PFSK-1 (cell line): Measurements from ENCODE around the gene TEX55.

Experiments
- POLR2AphosphoS5 ChIP-seq: IDR thresholded peaks from 2 replicates; pipeline ENCODE4 v1.6.1; 2012; ENCODE audit warnings: low read depth, mild to moderate bottlenecking, control low read depth, low read length, moderate library complexity
- TAF1 ChIP-seq: IDR thresholded peaks from 2 replicates; pipeline ENCODE4 v1.6.1; 2012; ENCODE audit warnings: low read length, control low read depth, borderline replicate concordance; ENCODE audit not compliant: insufficient read depth
- TF ChIP-seq, protein P1 (sequence below), 2 experiments: IDR thresholded peaks; 2 replicates each; pipeline versions ENCODE4 v1.6.1 to v1.8.0; 2011 to 2012; ENCODE audit warnings: low read depth in 2 of 2, low read length in 2 of 2, control low read depth in 1 of 2, inconsistent platforms in 1 of 2, mild to moderate bottlenecking in 1 of 2, moderate library complexity in 1 of 2; ENCODE audit not compliant: insufficient read depth in 1 of 2

- TF ChIP-seq POLR2AphosphoS5 (no peak), TAF1 (no peak)
- TF ChIP-seq, protein P1, sequence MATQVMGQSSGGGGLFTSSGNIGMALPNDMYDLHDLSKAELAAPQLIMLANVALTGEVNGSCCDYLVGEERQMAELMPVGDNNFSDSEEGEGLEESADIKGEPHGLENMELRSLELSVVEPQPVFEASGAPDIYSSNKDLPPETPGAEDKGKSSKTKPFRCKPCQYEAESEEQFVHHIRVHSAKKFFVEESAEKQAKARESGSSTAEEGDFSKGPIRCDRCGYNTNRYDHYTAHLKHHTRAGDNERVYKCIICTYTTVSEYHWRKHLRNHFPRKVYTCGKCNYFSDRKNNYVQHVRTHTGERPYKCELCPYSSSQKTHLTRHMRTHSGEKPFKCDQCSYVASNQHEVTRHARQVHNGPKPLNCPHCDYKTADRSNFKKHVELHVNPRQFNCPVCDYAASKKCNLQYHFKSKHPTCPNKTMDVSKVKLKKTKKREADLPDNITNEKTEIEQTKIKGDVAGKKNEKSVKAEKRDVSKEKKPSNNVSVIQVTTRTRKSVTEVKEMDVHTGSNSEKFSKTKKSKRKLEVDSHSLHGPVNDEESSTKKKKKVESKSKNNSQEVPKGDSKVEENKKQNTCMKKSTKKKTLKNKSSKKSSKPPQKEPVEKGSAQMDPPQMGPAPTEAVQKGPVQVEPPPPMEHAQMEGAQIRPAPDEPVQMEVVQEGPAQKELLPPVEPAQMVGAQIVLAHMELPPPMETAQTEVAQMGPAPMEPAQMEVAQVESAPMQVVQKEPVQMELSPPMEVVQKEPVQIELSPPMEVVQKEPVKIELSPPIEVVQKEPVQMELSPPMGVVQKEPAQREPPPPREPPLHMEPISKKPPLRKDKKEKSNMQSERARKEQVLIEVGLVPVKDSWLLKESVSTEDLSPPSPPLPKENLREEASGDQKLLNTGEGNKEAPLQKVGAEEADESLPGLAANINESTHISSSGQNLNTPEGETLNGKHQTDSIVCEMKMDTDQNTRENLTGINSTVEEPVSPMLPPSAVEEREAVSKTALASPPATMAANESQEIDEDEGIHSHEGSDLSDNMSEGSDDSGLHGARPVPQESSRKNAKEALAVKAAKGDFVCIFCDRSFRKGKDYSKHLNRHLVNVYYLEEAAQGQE (IDR thresholded peaks at IDR 0.05; ENCODE audit: insufficient read depth in 1 of 2, low read depth in 2 of 2, low read length in 2 of 2): no peak
Observed at GRCh38 chr3:119120480-119120879, 25.5 kb upstream of the TEX55 start.
